ENCODE results near the gene MCOLN1.

GRCh38 chr19:7509625-7510024 is 12.8 kb upstream of the MCOLN1 start:
- TF ChIP-seq, protein P1, sequence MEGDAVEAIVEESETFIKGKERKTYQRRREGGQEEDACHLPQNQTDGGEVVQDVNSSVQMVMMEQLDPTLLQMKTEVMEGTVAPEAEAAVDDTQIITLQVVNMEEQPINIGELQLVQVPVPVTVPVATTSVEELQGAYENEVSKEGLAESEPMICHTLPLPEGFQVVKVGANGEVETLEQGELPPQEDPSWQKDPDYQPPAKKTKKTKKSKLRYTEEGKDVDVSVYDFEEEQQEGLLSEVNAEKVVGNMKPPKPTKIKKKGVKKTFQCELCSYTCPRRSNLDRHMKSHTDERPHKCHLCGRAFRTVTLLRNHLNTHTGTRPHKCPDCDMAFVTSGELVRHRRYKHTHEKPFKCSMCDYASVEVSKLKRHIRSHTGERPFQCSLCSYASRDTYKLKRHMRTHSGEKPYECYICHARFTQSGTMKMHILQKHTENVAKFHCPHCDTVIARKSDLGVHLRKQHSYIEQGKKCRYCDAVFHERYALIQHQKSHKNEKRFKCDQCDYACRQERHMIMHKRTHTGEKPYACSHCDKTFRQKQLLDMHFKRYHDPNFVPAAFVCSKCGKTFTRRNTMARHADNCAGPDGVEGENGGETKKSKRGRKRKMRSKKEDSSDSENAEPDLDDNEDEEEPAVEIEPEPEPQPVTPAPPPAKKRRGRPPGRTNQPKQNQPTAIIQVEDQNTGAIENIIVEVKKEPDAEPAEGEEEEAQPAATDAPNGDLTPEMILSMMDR (IDR thresholded peaks at IDR 0.05; ENCODE audit: extremely low read depth in 1 of 2, insufficient read depth in 1 of 2, low read depth in 1 of 2, low read length in 2 of 2): no peak
- no peak for TF ChIP-seq FOS (IDR thresholded peaks at IDR 0.05; ENCODE audit: borderline replicate concordance, insufficient read depth, low read length)
- TF ChIP-seq MAX (IDR thresholded peaks at IDR 0.05; ENCODE audit: insufficient read depth, insufficient read length): no peak
- no peak for TF ChIP-seq POLR2A (IDR thresholded peaks at IDR 0.05; ENCODE audit: low read depth, low read length)
- TF ChIP-seq EZH2 (IDR thresholded peaks at IDR 0.05; ENCODE audit: borderline replicate concordance, low read depth, low read length, severe bottlenecking): no peak
- TF ChIP-seq MYC (IDR thresholded peaks at IDR 0.05; ENCODE audit: low read depth, low read length): no peak
- no peak for TF ChIP-seq JUN (IDR thresholded peaks at IDR 0.05; ENCODE audit: borderline replicate concordance, insufficient read depth, insufficient read length, low read depth)
